Nephron (organoid): ENCODE results near the gene VRK2.
"Not testable (repeated sequence)": the region's sequence is repeated elsewhere in the genome, so short reads cannot be mapped to it uniquely, and the experiment has no call there.

ENCODE experiments used
- H3K27ac Mint-ChIP-seq, 3 experiments: 2 replicates each; pipeline ENCODE4 v1.8.0; 2020; ENCODE audit warnings: mixed read lengths in 3 of 3, mild to moderate bottlenecking in 2 of 3, moderate library complexity in 1 of 3
- H3K27me3 Mint-ChIP-seq: 2 replicates; pipeline ENCODE4 v1.8.0; 2021; ENCODE audit warnings: low read depth, mild to moderate bottlenecking, moderate library complexity, mixed read lengths
- H3K36me3 Mint-ChIP-seq: 2 replicates; pipeline ENCODE4 v1.8.0; 2020; ENCODE audit warnings: low read depth, mixed read lengths
- H3K4me1 Mint-ChIP-seq: 2 replicates; pipeline ENCODE4 v1.8.0; 2020; ENCODE audit warnings: mixed read lengths
- H3K4me3 Mint-ChIP-seq, 3 experiments: 2 replicates each; pipeline ENCODE4 v1.8.0; 2020; ENCODE audit warnings: mild to moderate bottlenecking in 3 of 3, mixed read lengths in 3 of 3, moderate library complexity in 2 of 3
- H3K9me3 Mint-ChIP-seq: 2 replicates; pipeline ENCODE4 v1.8.0; 2020; ENCODE audit warnings: mixed read lengths
- TF ChIP-seq, protein P1 (sequence below), 3 experiments: fragments of 200-600 bp; sonication (generic); IDR thresholded peaks; one replicate each; pipeline ENCODE4 v1.5.0; 2021; ENCODE audit warnings: antibody characterized with exemption in 3 of 3; ENCODE audit not compliant: unreplicated experiment in 3 of 3

The VRK2 gene

DNA sequence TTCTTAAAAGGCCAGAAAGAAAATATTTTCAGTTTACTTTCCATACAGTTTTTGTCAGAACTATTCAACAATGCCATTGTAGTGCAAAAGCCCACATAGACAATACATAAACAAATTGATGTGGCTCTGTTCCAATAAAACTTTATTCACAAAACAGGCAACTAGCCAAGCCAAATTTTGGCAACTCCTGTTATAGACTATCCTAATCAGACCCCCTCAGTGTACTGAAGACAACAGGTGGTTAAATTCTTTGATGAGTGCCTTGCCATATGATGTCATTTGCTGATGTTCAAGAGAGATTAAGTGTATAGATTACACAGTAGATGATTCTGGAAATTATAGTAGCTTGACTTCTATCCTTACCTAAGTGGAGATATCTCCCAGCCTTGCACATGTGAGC is 111.1 kb downstream of the VRK2 start:
- no peak overlapping the region for H3K27ac Mint-ChIP-seq
- no peaks in the 10 kb centered on the region for H3K27me3 Mint-ChIP-seq
- no peaks in the 10 kb centered on the region for H3K4me1 Mint-ChIP-seq
- H3K36me3 Mint-ChIP-seq = peaks cover 68% of the 10 kb centered on the region
- H3K9me3 Mint-ChIP-seq = no peaks in the 10 kb centered on the region
- H3K4me3 Mint-ChIP-seq = no peak overlapping the region
- TF ChIP-seq, protein P1, sequence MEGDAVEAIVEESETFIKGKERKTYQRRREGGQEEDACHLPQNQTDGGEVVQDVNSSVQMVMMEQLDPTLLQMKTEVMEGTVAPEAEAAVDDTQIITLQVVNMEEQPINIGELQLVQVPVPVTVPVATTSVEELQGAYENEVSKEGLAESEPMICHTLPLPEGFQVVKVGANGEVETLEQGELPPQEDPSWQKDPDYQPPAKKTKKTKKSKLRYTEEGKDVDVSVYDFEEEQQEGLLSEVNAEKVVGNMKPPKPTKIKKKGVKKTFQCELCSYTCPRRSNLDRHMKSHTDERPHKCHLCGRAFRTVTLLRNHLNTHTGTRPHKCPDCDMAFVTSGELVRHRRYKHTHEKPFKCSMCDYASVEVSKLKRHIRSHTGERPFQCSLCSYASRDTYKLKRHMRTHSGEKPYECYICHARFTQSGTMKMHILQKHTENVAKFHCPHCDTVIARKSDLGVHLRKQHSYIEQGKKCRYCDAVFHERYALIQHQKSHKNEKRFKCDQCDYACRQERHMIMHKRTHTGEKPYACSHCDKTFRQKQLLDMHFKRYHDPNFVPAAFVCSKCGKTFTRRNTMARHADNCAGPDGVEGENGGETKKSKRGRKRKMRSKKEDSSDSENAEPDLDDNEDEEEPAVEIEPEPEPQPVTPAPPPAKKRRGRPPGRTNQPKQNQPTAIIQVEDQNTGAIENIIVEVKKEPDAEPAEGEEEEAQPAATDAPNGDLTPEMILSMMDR (IDR thresholded peaks at IDR 0.05; ENCODE audit: unreplicated experiment in 3 of 3) = no peak

DNA sequence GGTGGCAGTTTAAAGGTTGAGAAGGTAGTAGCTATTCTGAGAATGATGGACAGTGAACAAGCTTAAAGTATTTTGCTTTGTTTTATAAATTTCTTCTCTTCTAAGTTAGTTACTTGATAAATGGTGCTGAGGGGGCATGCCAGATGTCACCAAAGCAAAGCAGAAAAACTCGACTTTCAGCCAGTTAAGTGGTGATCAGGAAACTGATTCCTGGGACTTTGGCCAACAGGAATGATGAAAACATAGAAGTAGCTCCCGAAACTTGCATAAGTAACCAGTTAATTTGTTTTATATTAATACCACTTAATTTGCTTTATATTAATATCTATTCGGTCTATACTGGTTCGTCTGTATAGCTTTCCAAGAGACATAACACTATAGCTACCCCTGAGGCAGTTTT is 111.9 kb downstream of the VRK2 start:
- H3K4me1 Mint-ChIP-seq = no peaks in the 10 kb centered on the region
- H3K4me3 Mint-ChIP-seq = no peak overlapping the region
- H3K9me3 Mint-ChIP-seq = no peaks in the 10 kb centered on the region
- H3K27ac Mint-ChIP-seq = no peak overlapping the region
- H3K27me3 Mint-ChIP-seq = no peaks in the 10 kb centered on the region
- TF ChIP-seq, protein P1 (IDR thresholded peaks at IDR 0.05; ENCODE audit: unreplicated experiment in 3 of 3) = no peak
- peaks cover 68% of the 10 kb centered on the region for H3K36me3 Mint-ChIP-seq

DNA sequence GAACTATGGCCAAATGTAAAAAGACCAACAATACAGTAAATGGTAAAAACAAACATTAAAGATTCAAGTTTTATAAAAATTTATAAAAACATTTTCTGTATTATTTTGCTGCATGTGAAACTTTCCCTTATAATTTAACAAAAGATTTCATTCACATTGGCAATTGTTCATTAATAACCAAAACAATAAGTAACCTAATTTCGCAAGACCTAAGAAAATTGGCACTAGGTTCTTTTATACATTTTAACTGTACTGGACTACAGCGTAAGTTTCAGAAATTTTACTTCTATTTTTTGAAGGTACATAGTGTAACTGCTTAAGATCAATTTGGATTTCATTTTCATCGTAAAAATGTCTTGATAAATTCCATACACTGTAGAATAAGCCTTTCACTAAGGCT is 117.3 kb downstream of the VRK2 start:
- Mint-ChIP-seq H3K4me3 (no peak overlapping the region), H3K9me3 (no peaks in the 10 kb centered on the region), H3K36me3 (peaks cover 49% of the 10 kb centered on the region), H3K27me3 (no peaks in the 10 kb centered on the region), H3K4me1 (no peaks in the 10 kb centered on the region), H3K27ac (no peak overlapping the region)
- TF ChIP-seq, protein P1 (IDR thresholded peaks at IDR 0.05; ENCODE audit: unreplicated experiment in 3 of 3) = no peak

DNA sequence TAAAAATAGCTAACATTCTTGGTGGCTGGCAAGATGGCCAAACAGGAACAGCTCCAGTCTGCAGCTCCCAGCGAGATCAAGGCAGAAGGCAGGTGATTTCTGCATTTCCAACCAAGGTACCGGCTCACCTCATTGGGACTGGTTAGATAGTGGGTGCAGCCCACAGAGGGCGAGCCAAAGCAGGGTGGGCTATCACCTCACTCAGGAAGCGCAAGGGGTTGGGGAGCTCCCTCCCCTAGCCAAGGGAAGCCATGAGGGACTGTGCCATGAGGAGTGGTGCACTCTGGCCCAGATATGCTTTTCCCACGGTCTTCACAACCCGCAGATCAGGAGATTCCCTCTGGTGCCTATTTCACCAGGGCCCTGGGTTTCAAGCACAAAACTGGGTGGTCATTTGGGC is 121.5 kb downstream of the VRK2 start:
- peaks cover 29% of the 10 kb centered on the region for H3K9me3 Mint-ChIP-seq
- not testable (repeated sequence) for H3K27me3 Mint-ChIP-seq

DNA sequence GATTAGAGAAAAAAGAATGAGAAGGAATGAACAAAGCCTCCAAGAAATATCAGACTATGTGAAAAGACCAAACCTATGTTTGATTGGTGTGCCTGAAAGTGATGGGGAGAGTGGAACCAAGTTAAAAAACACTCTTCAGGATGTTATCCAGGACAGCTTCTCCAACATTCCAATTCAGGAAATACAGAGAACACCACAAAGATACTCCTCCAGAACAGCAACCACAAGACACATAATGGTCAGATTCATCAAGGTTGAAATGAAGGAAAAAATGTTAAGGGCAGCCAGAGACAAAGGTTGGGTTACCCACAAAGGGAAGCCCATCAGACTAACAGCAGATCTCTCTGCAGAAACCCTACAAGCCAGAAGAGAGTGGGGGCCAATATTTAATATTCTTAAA is 123.2 kb downstream of the VRK2 start:
- peaks cover 43% of the 10 kb centered on the region for H3K9me3 Mint-ChIP-seq
- peaks cover 70% of the 10 kb centered on the region for H3K36me3 Mint-ChIP-seq
- not testable (repeated sequence) for H3K4me3 Mint-ChIP-seq, H3K4me1 Mint-ChIP-seq, H3K27me3 Mint-ChIP-seq, H3K27ac Mint-ChIP-seq

More for the DNA sequence above, 121.5 kb downstream of the VRK2 start:
- H3K4me3 Mint-ChIP-seq, H3K4me1 Mint-ChIP-seq, H3K27ac Mint-ChIP-seq: not testable (repeated sequence)
- H3K36me3 Mint-ChIP-seq = peaks cover 55% of the 10 kb centered on the region

DNA sequence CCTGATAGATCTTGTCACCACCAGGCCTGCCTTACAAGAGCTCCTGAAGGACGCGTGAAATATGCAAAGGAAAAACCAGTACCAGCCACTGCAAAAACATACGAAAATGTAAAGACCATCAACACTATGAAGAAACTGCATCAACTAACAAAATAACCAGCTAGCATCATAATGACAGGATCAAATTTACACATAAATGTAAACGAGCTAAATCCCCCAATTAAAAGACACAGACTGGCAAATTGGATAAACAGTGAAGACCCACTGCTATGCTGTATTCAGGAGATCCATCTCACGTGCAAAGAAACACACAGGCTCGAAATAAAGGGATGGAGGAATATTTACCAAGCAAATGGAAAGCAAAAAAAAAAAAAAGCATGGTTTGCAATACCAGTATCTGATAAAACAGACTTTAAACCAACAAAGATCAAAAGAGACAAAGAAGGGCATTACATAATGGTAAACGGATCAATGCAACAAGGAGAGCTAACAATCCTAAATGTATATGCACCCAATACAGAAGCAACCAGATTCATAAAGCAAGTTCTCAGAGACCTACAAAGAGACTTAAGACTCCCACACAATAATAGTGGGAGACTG is 123.8 kb downstream of the VRK2 start:
- not testable (repeated sequence) for H3K4me1 Mint-ChIP-seq, H3K27ac Mint-ChIP-seq, H3K4me3 Mint-ChIP-seq

DNA sequence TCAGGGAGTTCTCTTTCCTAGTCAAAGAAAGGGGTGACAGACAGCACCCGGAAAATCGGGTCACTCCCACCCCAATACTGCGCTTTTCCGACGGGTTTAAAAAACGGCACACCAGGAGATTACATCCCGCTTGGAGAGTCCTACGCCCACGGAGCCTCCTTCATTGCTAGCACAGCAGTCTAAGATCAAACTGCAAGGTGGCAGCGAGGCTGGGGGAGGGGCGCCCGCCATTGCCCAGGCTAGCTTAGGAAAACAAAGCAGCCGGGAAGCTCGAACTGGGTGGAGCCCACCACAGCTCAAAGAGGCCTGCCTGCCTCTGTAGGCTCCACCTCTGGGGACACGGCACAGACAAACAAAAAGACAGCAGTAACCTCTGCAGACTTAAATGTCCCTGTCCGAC is 125.2 kb downstream of the VRK2 start:
- H3K27me3 Mint-ChIP-seq, H3K27ac Mint-ChIP-seq, H3K4me1 Mint-ChIP-seq, H3K4me3 Mint-ChIP-seq: not testable (repeated sequence)
- peaks cover 44% of the 10 kb centered on the region for H3K9me3 Mint-ChIP-seq
- peaks cover 71% of the 10 kb centered on the region for H3K36me3 Mint-ChIP-seq

More for the DNA sequence above, 123.8 kb downstream of the VRK2 start:
- H3K9me3 Mint-ChIP-seq = peaks cover 44% of the 10 kb centered on the region
- H3K27me3 Mint-ChIP-seq = not testable (repeated sequence)
- H3K36me3 Mint-ChIP-seq = peaks cover 71% of the 10 kb centered on the region

DNA sequence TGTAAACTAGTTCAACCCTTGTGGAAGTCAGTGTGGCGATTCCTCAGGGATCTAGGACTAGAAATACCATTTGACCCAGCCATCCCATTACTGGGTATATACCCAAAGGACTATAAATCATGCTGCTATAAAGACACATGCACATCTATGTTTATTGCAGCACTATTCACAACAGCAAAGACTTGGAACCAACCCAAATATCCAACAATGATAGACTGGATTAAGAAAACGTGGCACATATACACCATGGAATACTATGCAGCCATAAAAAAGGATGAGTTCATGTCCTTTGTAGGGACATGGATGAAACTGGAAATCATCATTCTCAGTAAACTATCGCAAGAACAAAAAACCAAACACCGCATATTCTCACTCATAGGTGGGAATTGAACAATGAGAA is 130.6 kb downstream of the VRK2 start:
- H3K4me1 Mint-ChIP-seq, H3K4me3 Mint-ChIP-seq: not testable (repeated sequence)
- H3K36me3 Mint-ChIP-seq = peaks cover 77% of the 10 kb centered on the region

DNA sequence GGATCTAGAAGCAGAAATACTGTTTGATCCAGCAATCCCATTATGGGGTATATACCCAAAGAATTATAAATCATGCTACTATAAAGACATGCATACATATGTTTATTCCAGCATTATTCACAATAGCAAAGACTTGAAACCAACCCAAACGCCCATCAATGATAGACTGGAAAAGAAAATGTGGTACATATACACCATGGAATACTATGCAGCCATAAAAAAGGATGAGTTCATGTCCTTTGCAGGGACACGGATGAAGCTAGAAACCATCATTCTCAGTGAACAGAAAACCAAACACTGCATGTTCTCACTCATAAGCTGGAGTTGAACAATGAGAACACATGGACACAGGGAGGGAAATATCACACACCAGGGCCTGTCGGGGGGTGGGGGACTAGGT is 133.6 kb downstream of the VRK2 start:
- Mint-ChIP-seq H3K9me3 (peaks cover 26% of the 10 kb centered on the region), H3K36me3 (peaks cover 55% of the 10 kb centered on the region)
- H3K27ac Mint-ChIP-seq, H3K4me3 Mint-ChIP-seq, H3K27me3 Mint-ChIP-seq, H3K4me1 Mint-ChIP-seq: not testable (repeated sequence)

More for the DNA sequence above, 130.6 kb downstream of the VRK2 start:
- peaks cover 50% of the 10 kb centered on the region for H3K9me3 Mint-ChIP-seq
- H3K27me3 Mint-ChIP-seq, H3K27ac Mint-ChIP-seq: not testable (repeated sequence)
